ENCODE results near the gene ANKZF1. TPM values are rescaled to one million over a fixed set of nuclear protein-coding genes. Genes with fewer than 3 reads are reported as not detected.

The ANKZF1 gene
- total and polyA plus RNA-seq, 4 experiments from 2014 or later = 22.1 to 260 (median 147) TPM

DNA sequence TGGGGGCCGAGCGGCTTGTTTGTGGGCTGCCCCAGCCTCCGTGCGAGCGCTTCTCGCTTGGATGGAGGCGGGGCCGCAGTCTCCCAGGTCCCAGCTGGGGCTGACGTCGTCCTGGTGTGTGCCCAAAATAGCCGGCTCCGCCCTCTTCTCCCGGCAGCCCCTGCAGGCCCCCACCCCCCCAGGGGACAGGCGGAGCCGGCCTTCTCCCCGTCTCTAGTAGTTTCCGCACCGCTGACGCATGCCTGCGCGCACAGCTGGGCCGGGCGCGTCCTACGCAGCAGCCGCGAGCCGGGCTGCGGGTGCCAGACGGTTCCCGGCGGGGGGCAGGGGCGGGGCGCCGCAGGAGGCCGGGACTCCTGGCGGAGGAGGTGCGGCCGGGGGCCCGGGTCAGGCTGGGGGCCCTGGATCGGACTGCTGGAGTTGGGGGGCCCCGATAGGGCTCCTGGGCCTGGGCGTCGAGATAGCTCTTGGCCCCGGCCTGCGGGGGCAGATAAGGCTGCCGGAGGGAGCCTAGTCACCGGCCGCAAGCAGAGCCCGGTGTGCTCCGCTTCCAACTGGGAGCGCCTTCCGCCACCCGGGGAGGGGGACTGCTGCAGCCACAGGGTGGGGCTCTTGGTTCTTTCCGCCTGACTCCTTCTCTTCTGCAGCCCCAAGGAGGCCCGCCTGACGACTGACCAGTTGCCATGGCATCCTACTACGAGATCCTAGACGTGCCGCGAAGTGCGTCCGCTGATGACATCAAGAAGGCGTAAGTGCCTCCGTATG lies 49.7 kb downstream of the ANKZF1 start, which contains the start of gene DNAJB2:
Gene DNAJB2 (plus strand): TSS at position 216 of the 765 bp plus-strand sequence. CDS start 468 bp downstream, at position 684.
- Mint-ChIP-seq H3K27me3 (no peaks in the 10 kb centered on the region), H3K4me1 (peaks cover 17 to 51% (median 40%) of the 10 kb centered on the region in 4 donors), H3K9me3 (no peaks in the 10 kb centered on the region), H3K4me3 (peak within 1 kb of the TSS; percentile 88 to 98 (median 96)), H3K36me3 (peaks cover 30 to 47% of the 10 kb centered on the region in 2 donors), H3K27ac (peak within 1 kb of the TSS; percentile 96 to 100 (median 100))
- CTCF ChIA-PET (ENCODE audit: partially characterized antibody) = interaction anchor here (0.7 to 14.0 kb wide), 15 partner anchors 10 to 120 kb away, joined by 3 to 208 read pairs (median 15); partner anchors contain the start of genes ANKZF1, ATG9A, CNPPD1 and GLB1L
- Histone ChIP-seq H3K36me3 (ENCODE audit: insufficient read depth, low read length) (peaks cover 37% of the 10 kb centered on the region), H3K27me3 (ENCODE audit: insufficient read depth, low read length) (no peaks in the 10 kb centered on the region), H3K27ac (ENCODE audit: low read depth, low read length) (peak within 1 kb of the TSS; percentile 98), H3K4me1 (ENCODE audit: insufficient read depth, low read length) (peaks cover 40% of the 10 kb centered on the region), H3K9me3 (ENCODE audit: control insufficient read depth in 1 of 2, low read length in 2 of 2) (no peaks in the 10 kb centered on the region), H3K4me3 (ENCODE audit: low read length in 2 of 2) (peak within 1 kb of the TSS; percentile 48 to 71)
- intact Hi-C loops (cut with micrococcal nuclease) = loop anchor here (1.0 to 10.0 kb wide), 10 partner anchors 16 to 385 kb away; partner anchors contain the start of genes ANKZF1, ATG9A, CHPF and NHEJ1
- POLR2A ChIA-PET (ENCODE audit: partially characterized antibody) = interaction anchor here (0.5 to 10.9 kb wide), 25 partner anchors 12 to 318 kb away, joined by 3 to 338 read pairs (median 7); partner anchors contain the start of genes ABCB6, ANKZF1, ATG9A and CNPPD1
- DNase-seq = peak; percentile 98 to 100 (median 99)

DNA sequence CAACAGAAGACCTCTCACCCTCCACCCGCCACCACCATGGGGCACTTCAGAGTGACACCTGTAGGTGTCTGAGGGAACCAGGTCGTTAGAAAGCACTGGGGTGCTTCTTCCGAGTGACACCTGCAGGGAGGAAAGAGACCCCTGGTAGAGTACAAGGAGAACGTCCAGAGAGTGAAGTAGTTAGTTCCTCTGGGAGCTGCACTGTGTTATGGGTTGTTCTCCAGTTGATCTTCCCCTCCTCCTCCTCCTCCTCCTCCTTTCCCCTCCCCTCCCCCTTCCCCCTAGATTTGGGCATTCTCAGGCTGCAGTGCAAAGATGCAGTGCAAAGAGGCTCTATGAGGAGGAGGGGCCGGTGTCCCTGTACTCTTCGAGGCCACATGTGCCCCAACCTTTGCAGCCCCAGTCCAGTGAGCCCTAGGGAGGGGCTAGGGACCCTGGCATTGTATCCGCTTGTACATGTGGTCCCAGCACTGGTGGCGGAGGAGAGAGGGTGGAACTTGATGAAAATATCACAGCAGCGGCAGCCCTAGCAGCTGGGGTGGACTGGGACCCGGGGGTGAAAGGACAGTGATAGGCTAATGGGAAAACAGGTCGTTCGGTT lies 50.4 kb downstream of the ANKZF1 start:
- peak in 1 of 5 donors; percentile 59 for DNase-seq
- no peaks in the 10 kb centered on the region for H3K9me3 Mint-ChIP-seq
- intact Hi-C loops (cut with micrococcal nuclease) = loop anchor here (1.0 to 10.0 kb wide), 10 partner anchors 15 to 385 kb away; partner anchors contain the start of genes ANKZF1, ATG9A, CHPF and NHEJ1
- ChIA-PET POLR2A (ENCODE audit: partially characterized antibody) (interaction anchor here (0.5 to 10.9 kb wide), 18 partner anchors 12 to 612 kb away, joined by 3 to 338 read pairs (median 10); partner anchors contain the start of genes ABCB6, ANKZF1, ATG9A and CNPPD1), CTCF (ENCODE audit: partially characterized antibody) (interaction anchor here (1.1 to 14.0 kb wide), 7 partner anchors 13 to 69 kb away, joined by 3 to 208 read pairs (median 13); partner anchors contain the start of genes ANKZF1, ATG9A, GLB1L and STK16)
- no peaks in the 10 kb centered on the region for H3K27me3 Mint-ChIP-seq
- peaks cover 40% of the 10 kb centered on the region for H3K4me1 ChIP-seq (ENCODE audit: insufficient read depth, low read length)
- H3K4me1 Mint-ChIP-seq = peaks cover 17 to 51% (median 40%) of the 10 kb centered on the region in 4 donors
- peak overlapping the region; percentile 48 to 71 for H3K4me3 ChIP-seq (ENCODE audit: low read length in 2 of 2)
- H3K36me3 ChIP-seq (ENCODE audit: insufficient read depth, low read length) = peaks cover 44% of the 10 kb centered on the region
- H3K9me3 ChIP-seq (ENCODE audit: control insufficient read depth in 1 of 2, low read length in 2 of 2) = no peaks in the 10 kb centered on the region
- H3K36me3 Mint-ChIP-seq = peaks cover 30 to 47% of the 10 kb centered on the region in 2 donors
- H3K27ac ChIP-seq (ENCODE audit: low read depth, low read length) = peak overlapping the region; percentile 98
- H3K27ac Mint-ChIP-seq = peak overlapping the region; percentile 96 to 100 (median 99)
- H3K4me3 Mint-ChIP-seq = peak overlapping the region; percentile 88 to 98 (median 96)
- no peaks in the 10 kb centered on the region for H3K27me3 ChIP-seq (ENCODE audit: insufficient read depth, low read length)

DNA sequence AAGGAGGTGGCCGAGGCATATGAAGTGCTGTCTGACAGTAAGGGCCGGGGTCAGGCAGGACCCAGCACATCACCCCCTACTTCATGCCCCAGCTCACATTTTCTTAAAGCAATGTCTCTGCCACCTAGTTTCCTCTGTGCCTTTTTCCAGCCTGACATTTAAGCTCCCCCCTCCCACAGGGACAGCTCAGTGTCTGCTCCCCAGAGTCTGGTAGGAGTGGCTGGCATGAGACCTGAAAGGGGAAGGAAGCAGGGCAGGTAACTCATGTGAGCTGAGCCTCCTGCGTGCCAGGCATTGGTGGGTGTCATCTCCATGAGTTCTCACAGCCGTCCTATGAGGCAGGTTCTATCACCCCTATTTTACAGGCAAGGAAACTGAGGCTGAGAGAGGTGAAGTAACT lies 51.0 kb downstream of the ANKZF1 start:
- peak in 1 of 5 donors; percentile 23 for DNase-seq
- H3K4me3 Mint-ChIP-seq = peak overlapping the region; percentile 13 to 98 (median 96)
- H3K9me3 Mint-ChIP-seq = no peaks in the 10 kb centered on the region
- Histone ChIP-seq H3K4me1 (ENCODE audit: insufficient read depth, low read length) (peaks cover 40% of the 10 kb centered on the region), H3K27me3 (ENCODE audit: insufficient read depth, low read length) (no peaks in the 10 kb centered on the region), H3K27ac (ENCODE audit: low read depth, low read length) (peak overlapping the region; percentile 98), H3K9me3 (ENCODE audit: control insufficient read depth in 1 of 2, low read length in 2 of 2) (no peaks in the 10 kb centered on the region), H3K4me3 (ENCODE audit: low read length in 2 of 2) (no peak overlapping the region), H3K36me3 (ENCODE audit: insufficient read depth, low read length) (peaks cover 50% of the 10 kb centered on the region)
- peaks cover 17 to 51% (median 42%) of the 10 kb centered on the region in 4 donors for H3K4me1 Mint-ChIP-seq
- ChIA-PET POLR2A (ENCODE audit: partially characterized antibody) (interaction anchor here (0.9 to 10.9 kb wide), 9 partner anchors 12 to 612 kb away, joined by 3 to 338 read pairs (median 35); partner anchors contain the start of genes ABCB6, ANKZF1, ATG9A and CNPPD1), CTCF (ENCODE audit: partially characterized antibody) (interaction anchor here (1.3 to 14.0 kb wide), 8 partner anchors 13 to 121 kb away, joined by 3 to 208 read pairs (median 11); partner anchors contain the start of genes GLB1L, STK16, TUBA4A and TUBA4B)
- peaks cover 34 to 54% of the 10 kb centered on the region in 2 donors for H3K36me3 Mint-ChIP-seq
- H3K27me3 Mint-ChIP-seq = no peaks in the 10 kb centered on the region
- intact Hi-C loops (cut with micrococcal nuclease) = no loop called here
- peak overlapping the region; percentile 96 to 100 (median 99) for H3K27ac Mint-ChIP-seq

GRCh38 chr2:219281588-219281987 lies 52.0 kb downstream of the ANKZF1 start:
- intact Hi-C loops (cut with micrococcal nuclease) = no loop called here
- Mint-ChIP-seq H3K4me3 (peak overlapping the region in 1 of 8 donors; percentile 34), H3K36me3 (peaks cover 34 to 60% of the 10 kb centered on the region in 2 donors), H3K27me3 (no peaks in the 10 kb centered on the region), H3K4me1 (peaks cover 17 to 51% (median 42%) of the 10 kb centered on the region in 4 donors), H3K27ac (peak overlapping the region; percentile 47 to 100 (median 99)), H3K9me3 (no peaks in the 10 kb centered on the region)
- no peaks in the 10 kb centered on the region for H3K9me3 ChIP-seq (ENCODE audit: control insufficient read depth in 1 of 2, low read length in 2 of 2)
- peaks cover 53% of the 10 kb centered on the region for H3K36me3 ChIP-seq (ENCODE audit: insufficient read depth, low read length)
- peaks cover 40% of the 10 kb centered on the region for H3K4me1 ChIP-seq (ENCODE audit: insufficient read depth, low read length)
- CTCF ChIA-PET (ENCODE audit: partially characterized antibody) = interaction anchor here (1.3 to 14.0 kb wide), 5 partner anchors 12 to 122 kb away, joined by 3 to 208 read pairs (median 9); partner anchors contain the start of genes GLB1L and STK16
- peak overlapping the region; percentile 98 for H3K27ac ChIP-seq (ENCODE audit: low read depth, low read length)
- peak in 1 of 5 donors; percentile 26 for DNase-seq
- H3K4me3 ChIP-seq (ENCODE audit: low read length in 2 of 2) = no peak overlapping the region
- H3K27me3 ChIP-seq (ENCODE audit: insufficient read depth, low read length) = no peaks in the 10 kb centered on the region
- POLR2A ChIA-PET (ENCODE audit: partially characterized antibody) = interaction anchor here (1.2 to 10.9 kb wide), 6 partner anchors 11 to 105 kb away, joined by 4 to 338 read pairs (median 64); partner anchors contain the start of genes ABCB6, ANKZF1, ATG9A and CNPPD1

- Mint-ChIP-seq H3K27me3 (no peaks in the 10 kb centered on the region), H3K4me1 (peaks cover 15 to 49% (median 40%) of the 10 kb centered on the region in 4 donors), H3K27ac (peak overlapping the region in 6 of 7 donors; percentile 39 to 100 (median 74)), H3K4me3 (no peak overlapping the region), H3K36me3 (peaks cover 34 to 62% of the 10 kb centered on the region in 2 donors), H3K9me3 (no peaks in the 10 kb centered on the region)
- Histone ChIP-seq H3K4me1 (ENCODE audit: insufficient read depth, low read length) (peaks cover 38% of the 10 kb centered on the region), H3K27me3 (ENCODE audit: insufficient read depth, low read length) (no peaks in the 10 kb centered on the region), H3K9me3 (ENCODE audit: control insufficient read depth in 1 of 2, low read length in 2 of 2) (no peaks in the 10 kb centered on the region), H3K36me3 (ENCODE audit: insufficient read depth, low read length) (peaks cover 53% of the 10 kb centered on the region), H3K27ac (ENCODE audit: low read depth, low read length) (no peak overlapping the region), H3K4me3 (ENCODE audit: low read length in 2 of 2) (no peak overlapping the region)
- ChIA-PET POLR2A (ENCODE audit: partially characterized antibody) (interaction anchor here (0.6 to 10.9 kb wide), 5 partner anchors 10 to 76 kb away, joined by 3 to 338 read pairs (median 64); partner anchors contain the start of genes ANKZF1, ATG9A, GLB1L and STK16), CTCF (ENCODE audit: partially characterized antibody) (interaction anchor here (1.2 to 14.0 kb wide), 4 partner anchors 11 to 123 kb away, joined by 3 to 208 read pairs (median 8); no protein-coding TSS in a partner anchor)
- no peak for DNase-seq
- intact Hi-C loops (cut with micrococcal nuclease) = no loop called here
Measured at GRCh38 chr2:219282375-219282774, 52.8 kb downstream of the ANKZF1 start.

- Histone ChIP-seq H3K36me3 (ENCODE audit: insufficient read depth, low read length) (peaks cover 53% of the 10 kb centered on the region), H3K27me3 (ENCODE audit: insufficient read depth, low read length) (no peaks in the 10 kb centered on the region), H3K27ac (ENCODE audit: low read depth, low read length) (no peak overlapping the region), H3K4me3 (ENCODE audit: low read length in 2 of 2) (no peak overlapping the region), H3K9me3 (ENCODE audit: control insufficient read depth in 1 of 2, low read length in 2 of 2) (no peaks in the 10 kb centered on the region), H3K4me1 (ENCODE audit: insufficient read depth, low read length) (peaks cover 31% of the 10 kb centered on the region)
- peak overlapping the region in 1 of 8 donors; percentile 25 for H3K4me3 Mint-ChIP-seq
- ChIA-PET CTCF (ENCODE audit: partially characterized antibody) (interaction anchor here (1.0 to 14.0 kb wide), 4 partner anchors 10 to 123 kb away, joined by 3 to 208 read pairs (median 9); no protein-coding TSS in a partner anchor), POLR2A (ENCODE audit: partially characterized antibody) (interaction anchor here (0.6 to 10.9 kb wide), 6 partner anchors 9 to 52 kb away, joined by 3 to 338 read pairs (median 38); partner anchors contain the start of genes ANKZF1, ATG9A, GLB1L and STK16)
- peaks cover 9 to 42% (median 33%) of the 10 kb centered on the region in 4 donors for H3K4me1 Mint-ChIP-seq
- H3K27ac Mint-ChIP-seq = peak overlapping the region in 5 of 7 donors; percentile 2 to 87 (median 57)
- no peaks in the 10 kb centered on the region for H3K9me3 Mint-ChIP-seq
- H3K36me3 Mint-ChIP-seq = peaks cover 34 to 63% of the 10 kb centered on the region in 2 donors
- intact Hi-C loops (cut with micrococcal nuclease) = no loop called here
- peak in 1 of 5 donors; percentile 18 for DNase-seq
- H3K27me3 Mint-ChIP-seq = no peaks in the 10 kb centered on the region
Measured at GRCh38 chr2:219282943-219283581, 53.5 kb downstream of the ANKZF1 start.

Data from CD4-positive, alpha-beta memory T cell (primary cell).